Activated CD8-positive, alpha-beta memory T cell treated with anti-CD3 and anti-CD28 coated beads, Interleukin-2, amount 50 U/mL, for 1 hour (primary cell): ENCODE results near the gene DDX1.
"Not testable (repeated sequence)": the region's sequence is repeated elsewhere in the genome, so short reads cannot be mapped to it uniquely, and the experiment has no call there.

Source experiments
- DNase-seq: peaks from one replicate; pipeline ENCODE4 v3.0.0-alpha.2; 2020; ENCODE audit errors: extremely low read depth

DDX1 gene

DNA sequence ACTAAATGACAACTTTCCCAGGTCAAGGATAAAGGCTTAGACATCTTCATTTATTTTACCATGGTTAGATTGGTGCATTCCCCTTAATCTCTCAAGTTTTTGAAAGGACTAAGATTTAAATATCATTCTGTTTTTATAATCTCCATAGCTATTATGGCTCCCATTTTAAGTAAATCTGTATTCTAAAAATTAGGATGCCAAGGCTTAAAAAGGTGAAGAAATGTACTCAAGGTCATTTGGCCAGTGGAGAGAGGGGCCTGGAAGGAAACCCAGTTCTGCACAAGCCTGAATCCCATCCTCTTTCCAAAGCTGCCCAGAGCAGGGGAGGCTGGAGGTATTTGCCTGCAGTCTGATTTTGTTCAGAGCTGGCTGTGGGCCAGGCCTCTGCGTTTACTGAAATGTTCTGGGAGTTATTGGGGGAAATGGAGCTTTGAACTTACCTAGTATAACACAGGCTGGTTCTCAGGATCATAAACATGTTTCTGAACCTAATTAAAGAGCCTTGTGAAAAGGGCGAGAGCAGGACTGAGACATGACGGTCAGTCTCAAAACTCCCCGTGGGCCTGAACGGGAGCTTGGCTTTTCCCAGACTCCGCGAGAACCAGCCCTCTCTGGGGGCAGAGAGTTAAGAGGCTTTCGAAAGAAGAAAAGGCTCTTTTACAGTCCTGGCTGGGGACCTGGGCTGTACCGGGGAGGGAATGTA is 85.6 kb downstream of the DDX1 start:
- DNase-seq, result no peak

DNA sequence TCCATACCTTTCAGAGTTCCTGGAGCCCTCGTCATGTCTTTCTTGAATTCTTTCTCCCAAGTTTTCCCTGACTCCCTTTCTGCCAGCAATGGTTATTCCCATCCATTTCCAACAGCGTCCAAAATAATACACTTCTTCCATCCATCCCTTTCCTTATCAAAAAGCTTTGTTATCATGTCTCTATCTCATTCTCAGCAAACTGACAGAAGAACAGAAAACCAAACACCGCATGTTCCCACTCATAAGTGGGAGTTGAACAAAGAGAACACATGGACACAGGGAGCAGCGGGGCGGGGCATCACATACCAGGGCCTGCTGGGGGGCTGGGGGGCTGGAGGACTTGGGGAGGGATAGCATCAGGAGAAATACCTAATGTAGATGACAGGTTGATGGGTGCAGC is 86.7 kb downstream of the DDX1 start:
- DNase-seq, result no peak

DNA sequence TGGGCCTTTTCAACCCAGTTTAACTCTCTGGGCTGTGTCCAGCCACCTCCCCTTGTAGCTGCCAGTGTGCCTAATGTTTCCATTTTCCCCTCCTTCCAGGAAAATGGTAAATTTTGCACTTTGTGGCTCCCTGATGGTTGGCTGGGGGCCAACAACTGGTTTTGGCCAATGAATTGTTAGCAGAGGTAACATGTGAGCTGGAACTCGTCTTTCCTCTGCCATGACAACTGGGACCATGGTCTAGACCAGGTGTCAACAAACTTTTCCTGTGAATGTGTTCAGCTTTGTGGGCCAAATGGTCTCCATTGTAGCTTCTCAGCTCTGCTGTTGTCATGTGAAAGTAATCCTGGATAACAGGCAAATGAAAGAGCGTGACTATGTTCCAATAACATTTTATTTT is 87.2 kb downstream of the DDX1 start:
- no peak for DNase-seq

DNA sequence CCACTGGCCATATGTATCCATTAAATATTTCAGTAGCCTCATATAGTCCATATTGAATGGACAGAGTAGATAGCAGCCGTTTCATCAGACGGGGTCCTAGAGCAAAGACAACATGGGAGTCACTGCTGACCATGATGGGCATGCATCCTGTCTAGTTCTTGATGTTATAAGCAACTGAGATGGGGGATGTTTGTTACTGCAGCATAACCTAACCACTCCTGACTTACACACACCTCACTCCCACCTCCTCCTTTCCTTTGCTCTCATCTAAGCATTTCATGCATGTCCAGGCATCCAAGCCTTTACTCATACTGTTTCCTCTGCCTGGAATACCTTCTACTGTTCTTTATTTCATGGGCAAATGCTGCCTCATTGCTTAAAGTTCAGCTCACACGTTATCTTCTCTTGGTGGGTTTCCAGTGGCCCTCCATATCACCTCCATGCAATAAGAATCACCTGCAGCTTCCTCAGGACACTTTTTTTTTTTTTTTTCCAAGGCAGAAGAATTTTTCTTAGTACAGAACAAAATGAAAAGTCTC is 87.8 kb downstream of the DDX1 start:
- no peak for DNase-seq

DNA sequence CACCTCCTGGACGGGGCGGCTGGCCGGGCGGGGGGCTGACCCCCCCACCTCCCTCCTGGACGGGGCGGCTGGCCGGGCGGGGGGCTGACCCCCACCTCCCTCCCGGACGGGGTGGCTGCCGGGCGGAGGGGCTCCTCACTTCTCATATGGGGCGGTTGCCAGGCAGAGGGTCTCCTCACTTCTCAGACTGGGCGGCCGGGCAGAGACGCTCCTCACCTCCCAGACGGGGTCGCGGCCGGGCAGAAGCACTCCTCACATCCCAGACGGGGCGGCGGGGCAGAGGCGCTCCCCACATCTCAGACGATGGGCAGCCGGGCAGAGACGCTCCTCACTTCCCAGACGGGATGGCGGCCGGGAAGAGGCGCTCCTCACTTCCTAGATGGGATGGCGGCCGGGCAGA is 88.5 kb downstream of the DDX1 start:
- not testable (repeated sequence) for DNase-seq
